HG02970 (cell line): Measurements from ENCODE around the gene LMX1B.
"Not testable (repeated sequence)": the region's sequence is repeated elsewhere in the genome, so short reads cannot be mapped to it uniquely, and the experiment has no call there.

Experiments
- ATAC-seq: cut with Tn5 transposase; IDR thresholded peaks from one replicate; pipeline ENCODE4 v1.9.1; 2021; ENCODE audit warnings: mild to moderate bottlenecking, moderate library complexity, moderate number of reproducible peaks; ENCODE audit not compliant: unreplicated experiment, low FRiP score

The LMX1B gene

DNA sequence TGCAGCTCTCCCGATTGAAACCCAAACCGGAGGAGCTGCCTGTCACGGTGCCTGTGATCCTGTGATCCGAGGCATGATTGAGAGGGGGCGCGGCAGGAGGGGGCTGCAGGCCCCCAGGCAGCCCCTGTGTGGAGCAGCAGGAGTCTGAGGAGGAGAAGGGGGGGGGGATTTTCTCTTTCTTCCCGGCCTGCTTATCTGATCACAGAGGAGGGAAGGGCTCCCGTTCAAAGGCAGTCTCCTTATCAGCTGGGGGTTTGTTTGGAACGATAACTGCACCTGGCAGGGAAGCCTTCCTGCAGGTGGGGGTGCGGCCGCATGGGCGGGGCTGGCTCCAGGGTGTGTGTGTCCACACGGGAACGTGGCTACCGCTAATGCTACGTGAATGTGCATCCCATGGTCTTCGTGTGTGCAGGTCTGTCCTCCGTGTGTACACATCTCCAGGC lies 38.4 kb downstream of the LMX1B start:
- ATAC-seq, result no peak

GRCh38 chr9:126654124-126654523 lies 40.4 kb downstream of the LMX1B start:
- ATAC-seq, result no peak

DNA sequence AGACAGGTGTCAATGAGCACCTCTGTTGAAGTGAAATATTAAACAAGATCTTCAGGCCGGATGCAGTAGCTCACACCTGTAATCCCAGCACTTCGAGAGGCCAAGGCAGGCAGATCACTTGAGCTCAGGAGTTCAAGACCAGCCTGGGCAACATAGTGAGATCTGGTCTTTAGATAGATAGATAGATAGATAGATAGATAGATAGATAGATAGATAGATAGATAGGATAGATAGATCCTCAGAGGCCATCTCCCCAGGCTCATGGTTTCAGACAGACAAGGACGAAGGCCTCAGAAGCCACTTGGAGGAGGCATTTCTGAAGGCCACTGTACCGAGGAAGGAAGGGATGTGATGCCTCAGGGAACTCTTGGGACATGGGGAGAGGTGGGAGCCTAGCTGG lies 42.5 kb downstream of the LMX1B start:
- ATAC-seq, result not testable (repeated sequence)

DNA sequence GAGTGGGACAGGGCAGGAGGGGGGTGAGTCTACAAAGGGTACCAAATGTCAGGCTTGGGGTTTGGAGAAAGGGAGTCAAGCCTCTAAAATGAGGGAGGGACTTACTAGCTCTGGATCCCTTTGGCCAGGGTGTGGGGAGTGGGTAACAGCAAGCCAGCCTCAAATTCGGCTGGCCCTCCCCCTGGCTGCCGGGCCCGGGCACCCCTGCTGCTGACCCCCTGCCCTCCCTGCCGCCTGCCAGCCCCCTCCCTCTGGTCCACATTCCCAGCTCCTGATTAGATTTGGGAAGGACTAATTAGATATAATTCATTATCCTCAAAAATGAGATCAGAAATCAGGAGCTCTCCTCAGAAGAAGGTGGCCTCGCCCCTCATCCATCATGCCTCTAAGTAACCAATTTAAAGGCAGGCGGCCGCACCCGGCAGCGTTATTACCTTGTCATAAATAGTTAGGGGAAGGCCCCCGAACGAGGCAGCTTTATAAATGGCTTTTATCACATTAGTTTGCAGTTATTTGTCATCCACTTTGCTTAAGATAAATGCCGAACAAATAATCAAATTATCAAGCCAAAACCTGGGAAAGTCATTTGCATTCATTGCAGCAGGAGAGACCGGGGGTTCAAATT lies 44.6 kb downstream of the LMX1B start:
- ATAC-seq, result no peak

DNA sequence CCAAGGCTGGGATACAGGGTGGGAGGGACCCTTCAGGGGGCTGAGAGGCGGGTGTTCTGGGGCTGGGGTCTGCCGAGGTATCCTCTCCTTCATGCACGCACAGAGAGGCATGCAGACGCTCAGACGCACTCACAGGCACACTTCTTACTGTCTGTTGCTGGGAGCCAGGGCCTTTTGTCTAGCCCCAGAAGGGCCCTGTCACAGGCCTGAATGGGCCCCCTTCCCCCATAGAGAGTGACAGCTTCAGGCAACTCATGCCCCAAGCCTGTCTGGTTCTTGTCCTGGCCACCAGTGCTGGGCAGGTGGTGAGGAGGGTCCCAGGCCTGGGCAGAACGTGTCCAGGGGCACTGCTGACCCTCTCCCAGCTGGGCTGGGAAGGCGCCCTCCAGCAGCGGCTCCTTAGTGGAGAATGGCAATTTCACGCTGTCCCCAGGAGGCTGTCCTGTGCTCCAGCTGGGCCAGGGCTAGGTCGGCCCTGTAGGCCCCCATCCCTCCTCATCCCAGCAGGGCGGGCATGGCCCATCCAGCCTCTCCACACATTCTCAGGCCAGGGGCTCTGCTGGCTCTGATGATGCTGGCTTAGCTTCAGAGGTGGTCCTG lies 45.3 kb downstream of the LMX1B start:
- ATAC-seq, result no peak

- no peak for ATAC-seq
Observed at GRCh38 chr9:126661122-126661520, 47.4 kb downstream of the LMX1B start.

DNA sequence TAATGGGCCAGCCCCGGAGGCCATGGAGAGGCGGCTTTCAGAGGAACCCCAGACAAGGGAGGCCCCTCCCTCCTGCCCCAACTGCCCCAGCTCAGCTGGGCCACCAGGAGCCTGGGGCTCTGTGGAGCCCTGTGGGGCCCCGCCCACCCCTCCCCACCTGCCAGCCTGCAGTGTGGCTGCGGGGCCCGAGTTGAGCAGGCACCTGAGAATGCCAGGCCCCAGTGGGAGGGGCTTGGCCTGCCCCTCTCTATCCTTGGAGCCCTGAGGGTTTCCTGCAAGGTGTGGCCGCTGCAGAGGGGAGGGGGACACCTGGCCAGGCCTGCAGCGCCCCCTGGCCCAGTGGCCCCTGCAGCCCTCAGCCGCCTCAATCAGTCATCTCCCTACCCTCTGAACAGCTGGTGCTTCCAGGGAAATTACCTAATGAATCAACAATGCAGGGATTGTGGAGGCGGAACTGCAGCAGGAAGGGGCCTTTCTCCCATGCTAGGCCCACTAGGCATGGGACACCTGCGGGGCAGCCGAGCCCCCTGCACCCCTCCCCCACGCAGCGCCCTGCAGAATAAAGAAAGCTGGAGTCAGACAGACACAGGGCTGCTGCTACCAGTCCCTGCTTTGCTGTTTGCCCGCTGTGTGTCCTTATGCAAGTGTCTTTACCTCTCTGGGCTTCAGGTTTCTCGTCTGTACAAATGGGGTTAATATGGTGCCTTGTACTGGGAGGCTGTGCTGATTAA lies 48.0 kb downstream of the LMX1B start:
- ATAC-seq, result no peak

GRCh38 chr9:126663661-126664072 lies 49.9 kb downstream of the LMX1B start:
- no peak for ATAC-seq

DNA sequence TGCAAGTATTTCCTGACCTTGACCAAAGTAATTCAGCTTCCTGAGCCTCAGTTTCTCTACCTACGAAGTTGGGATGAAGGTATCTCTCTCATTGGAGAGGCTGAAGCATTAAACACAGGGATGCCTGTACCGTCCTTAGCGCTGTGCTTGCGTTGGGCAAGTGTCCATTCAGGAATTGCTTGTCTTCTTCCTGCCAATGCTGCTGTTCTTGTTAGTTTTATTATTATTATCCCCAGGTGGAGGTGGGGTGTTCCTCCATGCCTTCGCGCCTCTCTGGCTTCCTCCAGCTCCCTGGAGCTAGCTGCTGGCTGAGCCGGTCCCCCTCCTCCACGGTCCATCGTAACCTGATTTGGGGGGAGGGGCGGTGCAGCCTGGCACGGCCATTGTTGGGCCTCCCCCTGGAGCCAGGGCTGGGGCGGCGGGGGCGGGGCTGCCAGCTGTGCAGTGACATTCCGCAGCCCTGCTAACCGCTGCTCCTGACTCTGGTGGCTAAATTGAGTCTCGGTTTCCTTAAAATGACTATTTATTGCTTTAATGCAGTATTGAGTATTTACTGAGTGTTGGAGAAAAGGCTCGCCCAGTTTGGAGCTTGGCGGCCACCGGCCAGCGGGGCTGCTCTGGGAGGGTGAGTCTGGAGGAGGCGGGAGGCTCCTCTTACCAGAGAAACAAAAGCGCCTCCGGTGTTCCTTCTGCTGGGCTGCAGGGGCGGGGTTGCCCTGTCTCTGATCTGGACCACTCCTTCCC lies 51.3 kb downstream of the LMX1B start:
- ATAC-seq, result no peak

- no peak for ATAC-seq
Observed at GRCh38 chr9:126665644-126666035, 51.9 kb downstream of the LMX1B start.

- no peak for ATAC-seq
Observed at GRCh38 chr9:126666155-126666803, 52.6 kb downstream of the LMX1B start.

- no peak for ATAC-seq
Observed at GRCh38 chr9:126667190-126668055, 53.7 kb downstream of the LMX1B start.

DNA sequence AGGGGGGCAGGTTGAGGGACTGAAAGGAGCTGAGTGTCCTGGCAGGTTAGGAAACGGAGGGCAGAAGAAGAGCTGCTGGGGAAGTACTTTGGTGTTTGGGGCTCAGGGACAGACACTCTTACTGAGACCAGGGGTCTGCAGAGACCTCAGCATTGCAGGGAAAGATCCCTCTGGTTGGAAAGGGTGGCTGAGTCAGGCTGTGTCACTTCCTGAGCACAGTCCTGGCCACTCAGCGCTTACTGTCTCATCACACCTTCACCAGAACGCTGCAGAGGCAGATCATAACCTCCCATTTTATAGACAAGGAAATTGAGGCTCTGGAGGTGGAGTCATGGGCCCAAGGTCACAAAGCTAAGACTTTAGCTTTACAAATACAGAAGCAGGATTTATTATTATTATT lies 54.3 kb downstream of the LMX1B start:
- no peak for ATAC-seq

DNA sequence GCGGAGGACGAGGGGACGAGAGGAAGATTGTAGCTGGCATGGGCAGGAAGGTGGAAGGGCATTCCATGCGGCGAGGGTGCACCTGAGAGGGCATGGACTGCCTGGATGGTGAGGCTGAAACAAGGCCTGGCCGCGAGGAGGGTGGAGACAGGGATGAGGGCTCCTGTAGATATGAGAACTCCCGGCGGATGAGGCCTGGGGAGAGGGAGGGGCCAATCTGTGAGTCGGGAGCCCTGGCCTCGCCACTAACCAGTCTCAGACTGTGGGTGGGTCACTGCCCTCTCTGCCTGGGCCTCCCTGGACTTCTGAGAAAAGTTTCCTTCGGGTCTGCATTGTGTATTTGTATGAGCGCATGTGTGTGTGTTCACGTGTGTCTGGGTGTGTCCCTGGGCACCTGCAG lies 55.4 kb downstream of the LMX1B start:
- no peak for ATAC-seq

- no peak for ATAC-seq
Observed at GRCh38 chr9:126670270-126670669, 56.5 kb downstream of the LMX1B start.

- ATAC-seq, result no peak
Observed at GRCh38 chr9:126671381-126671831, 57.7 kb downstream of the LMX1B start.

GRCh38 chr9:126671983-126672382 lies 58.3 kb downstream of the LMX1B start:
- ATAC-seq, result no peak

- ATAC-seq, result no peak
Observed at GRCh38 chr9:126672634-126673284, 59.0 kb downstream of the LMX1B start.

- ATAC-seq, result no peak
Observed at GRCh38 chr9:126673689-126674364, 60.1 kb downstream of the LMX1B start.
